HCEC 1CT (cell line): ENCODE data around the gene SLC7A8.
A peak's percentile ranks its signal among the peaks of the same experiment; 100 is the strongest.

Source experiments
- DNase-seq: peaks from one replicate; pipeline ENCODE4 v3.0.0-alpha.2; 2017

SLC7A8 gene

DNA sequence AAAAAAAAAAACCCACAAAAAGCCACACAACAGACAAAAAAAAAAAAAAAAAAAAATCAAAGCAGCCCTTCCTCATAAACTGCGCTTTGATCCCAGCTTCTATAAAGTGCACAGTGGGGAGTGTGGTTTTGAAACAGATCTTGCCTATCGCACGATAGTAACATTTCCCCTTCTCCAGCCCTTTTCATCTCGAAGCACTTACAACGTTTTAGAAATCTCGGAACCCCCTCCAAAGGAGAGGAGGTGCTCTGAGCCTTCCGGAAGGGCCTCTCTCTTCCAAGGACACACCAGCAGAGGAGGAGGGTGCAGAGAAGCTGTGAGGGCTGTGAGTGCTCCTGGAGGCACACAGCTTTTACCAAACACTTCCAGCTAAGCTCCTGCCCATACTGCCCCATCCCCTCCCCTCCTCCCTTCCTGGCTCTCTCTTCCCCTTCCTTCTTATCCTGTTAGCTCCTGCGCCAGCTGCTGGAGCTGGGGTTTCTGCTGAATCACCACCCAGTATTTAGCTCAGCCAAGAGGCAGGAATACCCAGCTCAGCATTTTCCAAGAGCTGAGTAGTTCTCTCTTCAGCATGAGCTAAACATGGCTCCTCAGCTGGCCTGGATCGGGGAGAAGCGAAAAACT is 28.4 kb downstream of the SLC7A8 start:
- DNase-seq: peak; percentile 77

DNA sequence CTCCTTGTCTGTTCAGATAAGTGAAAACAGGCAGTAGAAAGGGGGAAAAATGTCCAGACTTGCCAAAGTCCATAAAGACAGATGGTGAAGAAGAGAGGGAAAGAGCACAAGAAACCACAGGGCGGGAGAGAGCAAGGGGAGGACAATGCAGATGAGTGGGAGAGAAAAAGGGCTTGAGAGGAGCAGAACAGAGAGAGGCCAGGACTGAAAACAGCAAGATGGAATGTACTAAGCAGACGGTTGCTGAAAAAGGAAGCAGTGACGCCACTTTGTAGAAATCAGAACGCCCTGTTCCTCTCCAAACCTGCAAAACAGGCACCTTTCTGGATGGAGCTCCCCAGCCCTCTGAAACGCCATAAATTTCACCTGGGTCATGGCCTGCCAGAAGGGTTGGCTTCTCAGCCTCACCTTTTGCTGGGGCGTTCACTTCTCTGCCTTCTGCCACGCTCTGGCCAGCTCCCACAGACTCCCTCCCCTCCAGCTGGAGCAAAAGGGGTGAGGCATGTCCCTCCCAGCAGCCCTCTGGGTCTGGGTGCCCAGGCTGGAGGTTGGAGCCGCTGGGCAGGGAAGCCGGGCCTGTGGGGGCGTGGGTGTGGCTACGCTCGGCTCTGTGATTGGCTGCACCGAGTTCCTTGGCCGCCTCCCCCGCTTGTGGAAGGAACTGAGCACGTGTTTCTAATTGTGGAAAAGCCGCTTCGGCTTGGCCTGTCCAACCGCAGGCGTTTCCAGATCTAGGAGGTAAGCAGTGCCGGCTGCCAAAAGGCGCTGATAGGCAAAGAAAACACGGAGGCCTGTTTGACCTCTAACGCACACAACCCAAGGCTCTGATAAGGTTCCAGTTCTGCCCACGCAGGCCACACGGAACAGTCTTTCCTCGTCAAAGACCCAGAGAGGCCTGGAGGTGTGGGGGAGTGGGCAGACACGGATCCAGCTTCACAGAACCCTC is 29.3 kb downstream of the SLC7A8 start:
- no peak for DNase-seq

DNA sequence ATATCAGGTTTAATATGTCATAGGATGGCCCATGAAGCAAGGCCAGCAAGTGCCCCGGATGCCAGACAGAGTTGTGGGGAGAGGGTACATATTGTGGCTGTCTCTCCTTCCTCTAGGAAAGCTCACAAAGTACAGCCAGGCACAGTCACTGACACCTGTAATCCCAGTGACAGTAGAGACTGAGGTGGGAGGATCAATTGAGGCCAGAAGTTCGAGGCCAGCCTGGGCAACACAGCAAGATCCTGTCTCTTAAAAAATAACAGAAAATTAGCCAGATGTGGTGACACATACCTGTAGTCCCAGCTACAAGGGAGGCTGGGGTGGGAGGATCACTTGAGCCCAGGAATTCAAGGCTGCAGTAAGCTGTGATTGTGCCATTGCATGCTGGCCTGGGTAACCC is 32.1 kb downstream of the SLC7A8 start:
- no peak for DNase-seq

DNA sequence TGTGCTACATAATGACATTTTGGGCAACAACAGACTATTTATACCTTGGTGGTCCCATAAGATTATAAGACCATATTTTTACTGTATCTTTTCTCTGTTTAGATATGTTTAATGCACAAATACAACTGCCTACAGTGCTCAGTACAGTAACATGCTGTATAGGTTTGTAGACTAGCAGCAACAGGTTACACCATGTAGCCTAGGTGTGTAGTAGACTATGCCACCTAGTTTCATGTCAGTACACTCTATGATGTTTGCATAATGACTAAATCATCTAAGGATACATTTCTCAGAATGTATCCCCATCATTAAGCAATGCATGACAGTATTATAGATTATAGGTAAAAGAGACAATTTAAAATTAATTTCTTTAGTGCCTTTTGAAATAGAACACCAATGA is 33.7 kb downstream of the SLC7A8 start:
- DNase-seq: no peak

DNA sequence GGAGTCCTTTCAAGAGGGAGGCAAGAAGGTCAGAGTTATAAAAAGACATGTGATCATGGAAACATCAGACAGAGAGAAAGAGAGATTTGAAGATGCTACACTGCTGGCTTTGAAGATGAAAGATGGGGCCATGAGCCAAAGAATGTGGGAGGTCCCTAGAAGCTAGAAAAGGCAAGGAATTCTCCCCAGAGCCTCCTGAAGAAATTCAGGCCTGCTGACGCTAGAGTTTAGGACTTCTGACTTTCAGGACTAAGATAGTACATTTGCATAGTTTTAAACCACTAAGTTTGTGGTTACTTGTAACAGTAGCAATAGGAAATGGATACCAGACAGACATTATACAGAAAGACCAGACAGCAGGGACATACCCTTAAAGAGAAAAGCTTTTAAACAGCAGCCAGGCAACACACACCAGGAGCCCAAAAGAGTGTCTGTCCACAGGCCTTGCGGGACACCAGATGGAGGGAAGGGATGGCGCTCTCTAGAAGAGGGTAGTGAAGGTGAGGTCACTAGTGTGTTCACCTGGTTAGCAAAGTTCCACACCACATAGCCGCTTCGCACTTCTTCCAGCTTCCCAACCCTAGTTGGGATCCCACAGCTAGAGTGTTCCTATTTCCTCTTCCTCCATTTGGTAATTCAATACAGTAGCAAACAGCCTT is 34.7 kb downstream of the SLC7A8 start:
- DNase-seq: no peak

DNA sequence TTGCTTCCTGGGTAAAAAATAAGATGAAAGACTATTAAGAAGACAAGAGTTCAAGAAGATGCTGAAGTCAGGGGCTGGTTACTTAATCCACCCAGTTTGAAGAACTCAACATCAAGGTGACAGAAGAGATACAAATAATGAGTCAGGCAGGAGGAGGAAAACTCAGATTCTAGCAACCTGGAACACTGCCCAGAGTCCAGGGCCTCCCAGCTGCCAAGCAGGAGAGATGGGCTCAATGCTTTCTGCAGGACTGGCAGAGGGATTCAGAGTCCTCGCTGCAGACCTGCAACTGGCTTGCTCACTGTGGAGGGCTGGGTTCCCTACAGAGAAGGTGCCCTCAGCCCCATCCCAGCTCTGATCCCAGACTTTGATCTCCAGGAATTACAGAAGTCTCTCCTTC is 35.8 kb downstream of the SLC7A8 start:
- peak; percentile 34 for DNase-seq

DNA sequence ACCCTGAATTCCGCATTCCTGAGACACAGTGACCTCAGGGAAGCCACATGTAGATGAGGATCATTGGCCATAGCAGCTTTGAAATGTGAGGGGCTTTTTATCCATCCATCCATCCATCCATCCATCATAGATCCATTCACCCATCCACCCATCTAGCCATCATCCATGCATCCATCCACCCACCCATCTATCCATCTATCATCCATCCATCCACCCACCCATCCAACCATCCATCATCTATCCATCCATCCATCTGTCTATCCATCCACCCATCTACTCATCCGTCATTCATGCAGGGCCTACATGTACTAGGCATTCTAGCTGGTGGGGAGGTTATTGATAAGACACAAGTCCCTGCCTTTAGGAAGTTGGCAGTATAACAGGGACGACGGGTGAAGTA is 36.5 kb downstream of the SLC7A8 start:
- DNase-seq: no peak

DNA sequence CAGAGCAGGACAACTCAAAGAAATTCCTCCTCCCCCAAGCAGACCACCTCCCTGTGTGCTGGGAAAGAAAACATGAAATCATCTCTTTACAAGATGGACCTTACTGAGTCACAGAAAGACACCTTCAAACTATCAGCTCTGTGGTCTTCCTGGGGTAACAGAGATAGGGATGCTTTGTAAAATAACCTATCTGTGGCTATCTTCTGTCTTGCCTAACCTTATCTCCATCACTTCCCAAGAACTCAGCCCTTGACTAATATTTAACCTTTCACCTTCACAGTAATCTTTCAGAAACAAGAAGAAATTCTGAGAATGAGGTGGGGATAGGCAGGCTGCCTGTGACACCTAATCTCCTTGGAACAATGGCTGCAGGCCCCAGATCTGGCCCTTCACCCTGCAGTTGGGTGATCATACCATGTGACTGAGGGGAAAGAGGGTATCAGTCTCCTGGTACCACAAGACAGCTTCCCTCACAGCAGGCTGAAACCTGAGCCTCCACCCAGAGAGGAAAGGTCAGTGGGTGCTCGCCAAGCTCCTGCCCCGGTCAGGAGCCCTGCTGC is 37.0 kb downstream of the SLC7A8 start:
- DNase-seq: no peak

DNA sequence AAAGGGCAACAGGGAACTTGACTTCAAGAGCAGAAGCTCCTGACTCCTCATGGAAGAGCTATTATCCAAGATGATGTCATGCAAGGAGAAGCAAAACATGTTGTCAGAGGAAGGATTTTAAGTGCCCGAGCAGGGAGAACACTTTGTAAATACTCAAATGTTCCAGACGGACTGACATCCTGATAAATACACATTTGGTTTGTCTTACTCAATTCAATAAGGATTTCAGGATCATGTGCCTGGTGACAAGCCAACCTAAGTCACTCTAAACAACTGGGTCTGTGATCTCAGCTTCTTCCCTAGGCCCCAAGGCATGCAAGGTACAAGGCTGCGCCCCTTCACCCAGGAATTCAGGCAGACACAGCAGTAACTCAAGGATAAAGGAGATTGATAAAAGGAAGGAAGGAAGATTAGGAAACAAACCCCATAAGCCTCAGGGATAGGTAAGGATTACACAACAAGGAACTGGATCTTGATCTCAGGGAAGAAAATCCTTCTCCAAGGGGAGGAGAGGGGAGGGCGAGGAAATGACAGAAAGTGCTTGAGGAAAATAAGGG is 37.6 kb downstream of the SLC7A8 start:
- peak; percentile 29 for DNase-seq

DNA sequence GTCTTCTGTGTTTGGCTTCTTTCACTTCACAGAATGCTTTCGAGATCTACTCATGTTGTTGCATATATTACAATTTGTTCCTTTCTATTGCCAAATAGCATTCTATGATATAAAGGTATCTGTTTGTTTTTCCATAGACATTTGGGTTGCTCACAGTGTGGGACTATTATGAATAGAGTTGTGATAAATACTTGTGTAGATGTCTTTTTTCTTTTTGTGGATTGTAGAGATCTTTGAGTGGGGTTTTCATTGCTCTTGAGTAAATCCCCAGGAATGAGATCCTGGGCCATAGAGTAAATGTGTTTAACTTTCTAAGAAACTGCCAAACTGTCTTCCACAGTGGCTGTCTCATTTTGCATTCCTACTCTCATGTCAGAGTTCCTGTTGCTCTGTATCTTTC is 39.5 kb downstream of the SLC7A8 start:
- no peak for DNase-seq

DNA sequence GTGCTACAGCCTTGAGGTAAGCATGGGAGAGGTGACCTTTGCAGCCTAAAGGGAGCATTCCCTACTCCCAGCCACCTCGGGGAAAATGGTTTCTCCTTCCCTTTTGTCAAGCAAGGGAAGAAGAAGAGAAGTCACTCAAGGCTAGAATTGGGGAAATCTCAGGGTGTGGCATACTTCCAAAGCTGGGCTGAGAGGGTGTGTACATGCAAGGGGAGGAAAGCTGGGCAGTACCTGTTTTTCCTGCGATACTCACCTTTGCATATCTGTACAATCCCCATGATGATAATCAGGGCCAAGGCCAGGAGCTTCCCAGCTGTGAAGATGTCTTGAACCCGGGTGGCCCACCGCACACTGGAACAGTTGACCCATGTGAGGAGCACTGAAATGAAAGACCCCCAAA is 40.6 kb downstream of the SLC7A8 start:
- no peak for DNase-seq

DNA sequence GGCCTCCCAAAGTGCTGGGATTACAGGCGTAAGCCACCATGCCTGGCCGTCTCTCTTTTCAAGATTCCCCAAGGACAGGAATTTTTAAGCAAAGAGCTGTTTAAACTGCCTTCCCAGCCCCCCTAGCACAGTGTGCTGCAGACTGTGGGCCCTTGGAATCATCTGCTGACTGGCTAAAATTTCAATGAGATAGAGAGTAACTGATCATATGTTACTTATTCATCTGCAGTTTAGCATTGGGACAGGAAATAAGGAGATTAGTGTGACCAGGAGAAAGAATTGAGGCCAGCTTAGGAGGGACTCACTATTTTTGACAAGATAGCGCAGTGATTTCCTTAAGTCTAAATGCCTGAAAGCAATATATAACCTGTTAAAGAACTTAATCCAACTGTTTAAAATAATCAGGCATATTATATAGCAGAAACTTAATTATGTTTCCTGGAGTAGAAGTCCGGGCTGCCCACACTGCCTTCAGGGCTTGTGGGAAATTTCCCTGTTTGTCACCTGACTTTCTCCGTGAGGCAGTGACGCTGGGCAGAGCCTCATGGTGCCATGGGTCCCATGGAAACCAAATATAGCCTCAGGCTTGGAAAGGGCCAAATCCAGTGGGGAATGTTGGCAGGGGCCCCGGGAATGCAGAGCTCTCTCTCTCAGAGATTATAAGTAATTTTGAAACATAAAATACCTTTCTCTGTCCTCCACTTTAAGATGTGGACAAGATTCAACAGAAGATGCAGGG is 41.6 kb downstream of the SLC7A8 start:
- DNase-seq: no peak

DNA sequence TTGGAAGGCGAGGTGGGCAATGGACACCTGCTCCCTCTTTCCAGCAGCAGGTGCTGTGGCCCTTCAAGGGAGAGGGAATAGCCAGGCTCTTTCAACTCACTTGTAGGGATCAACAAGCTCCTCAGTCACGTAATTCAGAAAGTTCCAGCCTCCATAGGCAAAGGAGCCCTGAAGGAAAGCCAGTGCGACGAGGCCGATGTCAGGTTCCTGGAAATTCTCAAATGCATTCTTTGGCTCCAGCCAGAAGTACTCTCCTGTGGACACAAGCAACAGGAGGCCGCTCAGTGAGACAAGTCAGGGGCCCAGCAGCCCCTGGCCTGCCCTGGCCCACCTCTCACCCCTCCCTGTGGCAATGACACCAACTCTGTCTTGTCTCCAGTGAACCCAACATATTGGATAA is 43.1 kb downstream of the SLC7A8 start:
- no peak for DNase-seq

DNA sequence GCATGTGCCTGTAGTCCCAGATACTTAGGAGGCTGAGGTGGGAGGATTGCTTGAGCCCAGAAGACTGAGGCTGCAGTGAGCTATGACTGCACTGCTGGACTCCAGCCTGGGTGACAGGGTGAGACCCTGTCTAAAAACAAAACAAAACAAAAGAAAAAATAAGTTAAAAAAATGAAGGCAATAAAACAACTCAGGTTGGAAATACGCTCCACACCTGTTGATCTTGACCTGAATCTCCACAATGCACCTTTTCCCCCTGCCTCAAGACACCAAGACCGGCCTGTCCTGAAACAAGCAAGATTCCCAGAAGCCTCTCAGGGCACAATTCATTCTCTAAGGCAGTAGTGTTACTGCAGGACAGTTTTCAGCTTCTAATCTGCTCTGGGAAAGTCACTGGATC is 43.6 kb downstream of the SLC7A8 start:
- DNase-seq: no peak

DNA sequence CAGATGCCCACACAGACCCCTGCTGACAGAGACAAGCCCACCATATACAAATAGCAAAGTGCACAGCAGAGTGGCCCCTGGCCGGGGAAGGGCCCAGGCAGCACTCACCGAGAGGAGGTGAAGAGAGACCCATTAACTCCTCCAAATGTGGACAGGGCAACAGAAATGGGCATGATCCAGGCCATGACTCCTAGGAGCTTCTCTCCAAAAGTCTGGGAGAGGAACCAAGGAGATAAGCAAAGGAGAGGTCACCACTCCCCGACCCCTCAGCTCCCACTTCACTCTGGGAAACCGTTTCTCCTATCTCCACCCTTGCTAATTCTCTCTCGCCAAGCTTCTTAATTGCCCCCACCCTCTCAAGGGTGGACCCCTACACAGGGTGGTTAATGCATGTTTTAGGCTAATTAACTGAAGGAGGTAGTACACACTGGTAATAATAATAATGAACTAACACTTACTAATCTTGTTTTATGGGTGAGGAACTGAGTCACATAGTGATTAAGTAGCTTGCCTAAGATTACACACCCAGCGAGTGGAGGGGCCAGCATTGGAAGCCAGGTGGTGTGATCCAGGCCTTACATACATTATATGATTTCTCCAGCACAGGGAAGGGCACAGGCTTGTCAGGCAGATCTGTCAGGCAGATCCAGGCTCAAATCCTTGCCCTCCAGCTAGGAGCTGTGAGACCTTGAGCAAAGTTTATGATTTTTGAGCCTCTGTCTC is 45.5 kb downstream of the SLC7A8 start:
- DNase-seq: peak; percentile 45

DNA sequence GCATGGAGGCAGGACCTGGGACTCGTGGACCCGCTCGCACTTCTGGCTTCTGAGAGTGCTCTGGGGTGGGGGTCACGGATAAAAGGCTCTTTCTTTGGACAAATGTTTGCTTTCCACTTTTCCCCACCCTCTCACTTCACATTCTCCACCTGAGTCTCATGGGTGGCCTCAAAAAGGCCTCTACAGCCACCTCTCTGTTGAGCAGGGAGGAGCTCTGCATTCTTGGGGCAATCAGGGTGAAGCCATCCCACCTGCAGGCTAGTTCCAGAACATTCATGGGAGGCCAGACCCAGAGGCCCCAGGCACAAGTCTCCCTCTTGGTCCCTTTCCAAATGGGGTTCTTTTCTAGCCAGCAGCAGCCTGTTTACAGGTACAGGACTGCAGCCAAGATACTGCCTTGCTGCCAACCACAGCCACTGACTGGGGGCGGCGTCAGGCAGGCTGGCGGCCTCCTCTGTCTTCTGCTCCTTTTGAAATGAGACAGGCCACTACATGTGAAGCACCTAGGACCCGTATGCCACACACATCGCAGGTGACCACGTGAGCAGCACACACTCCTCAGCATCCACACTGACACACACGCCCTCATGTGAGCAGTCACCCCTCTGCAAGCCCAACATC is 46.2 kb downstream of the SLC7A8 start:
- no peak for DNase-seq

DNA sequence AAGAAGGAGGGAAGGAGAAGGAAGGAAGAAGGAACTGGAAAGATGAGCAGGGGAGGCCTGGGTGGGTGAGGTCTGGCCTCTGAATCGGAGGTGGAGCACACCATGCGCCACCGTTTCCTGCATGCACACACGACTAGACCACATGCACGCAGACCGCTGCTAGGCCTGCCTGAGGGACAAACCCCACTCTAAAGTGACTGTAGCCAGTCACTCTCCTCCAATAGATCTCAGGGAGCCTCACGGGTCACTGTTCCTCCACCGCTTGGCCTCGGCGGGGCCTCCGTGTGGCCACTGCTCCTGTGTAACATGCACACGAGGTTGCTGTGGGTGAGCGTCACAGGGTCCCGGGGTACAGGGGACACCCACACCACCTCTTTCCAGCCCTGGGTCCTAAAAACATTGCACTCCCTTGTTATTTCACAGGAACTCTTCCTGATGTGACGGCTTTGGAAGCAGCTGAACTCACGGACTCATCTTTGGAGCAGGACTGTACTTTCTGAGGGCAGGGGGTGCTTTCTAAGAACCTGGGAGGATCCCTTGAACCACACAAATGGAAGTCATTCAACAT is 46.8 kb downstream of the SLC7A8 start:
- DNase-seq: no peak

DNA sequence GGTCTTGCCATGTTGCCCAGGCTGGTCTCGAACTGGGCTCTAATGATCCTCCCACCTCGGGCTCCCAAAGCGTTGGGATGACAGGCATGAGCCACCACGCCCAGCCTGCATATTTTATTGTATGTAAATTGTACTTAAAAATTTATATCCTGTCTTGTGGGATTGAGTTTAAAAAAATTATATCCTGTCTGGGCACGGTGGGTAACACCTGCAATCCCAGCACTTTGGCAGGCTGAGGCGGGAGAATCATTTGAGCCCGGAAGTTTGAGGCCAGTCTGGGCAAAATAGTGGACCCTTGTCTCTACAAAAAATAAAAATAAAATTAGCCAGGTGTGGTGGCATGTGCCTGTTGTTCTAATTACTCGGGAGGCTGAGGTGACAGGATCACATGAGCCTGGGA is 50.5 kb downstream of the SLC7A8 start:
- DNase-seq: no peak

DNA sequence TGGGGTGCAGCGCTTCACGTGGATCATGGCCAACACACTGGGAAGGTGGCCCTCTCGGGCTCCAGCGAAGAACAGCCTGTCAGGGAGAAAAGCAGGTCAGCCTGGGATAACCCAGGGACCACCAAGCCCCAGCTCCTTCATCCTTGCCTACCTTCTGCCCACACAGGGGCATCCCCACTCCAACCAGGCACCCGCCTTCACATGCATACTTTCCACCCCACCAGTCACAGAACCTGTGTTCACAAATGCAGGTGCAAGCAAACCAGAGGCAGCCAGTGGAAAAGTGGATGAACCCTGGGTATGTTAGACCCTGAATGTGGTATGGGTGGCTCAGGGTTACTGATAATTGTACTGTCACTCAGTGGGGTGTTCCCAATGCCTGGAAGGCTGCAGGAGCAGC is 52.0 kb downstream of the SLC7A8 start:
- DNase-seq: no peak

DNA sequence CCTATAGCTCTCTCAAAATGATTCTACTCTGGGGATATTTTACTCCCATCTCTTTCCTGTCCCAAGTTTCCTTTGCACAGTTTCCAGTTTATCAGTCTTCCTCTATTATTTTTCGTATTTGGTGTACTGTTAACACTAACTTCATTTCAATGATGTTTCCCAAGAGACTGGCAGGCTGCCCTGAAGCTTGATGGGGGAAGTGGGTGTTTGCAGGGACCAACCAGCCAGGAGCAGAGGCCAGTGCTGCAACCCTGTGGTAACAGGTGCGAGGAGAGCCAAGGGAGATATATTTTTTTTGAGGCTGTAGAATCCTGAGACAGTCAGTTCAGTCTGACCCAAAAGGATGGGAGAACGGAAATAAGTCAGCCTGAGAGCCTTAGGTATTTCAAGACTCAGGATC is 52.6 kb downstream of the SLC7A8 start:
- DNase-seq: no peak

DNA sequence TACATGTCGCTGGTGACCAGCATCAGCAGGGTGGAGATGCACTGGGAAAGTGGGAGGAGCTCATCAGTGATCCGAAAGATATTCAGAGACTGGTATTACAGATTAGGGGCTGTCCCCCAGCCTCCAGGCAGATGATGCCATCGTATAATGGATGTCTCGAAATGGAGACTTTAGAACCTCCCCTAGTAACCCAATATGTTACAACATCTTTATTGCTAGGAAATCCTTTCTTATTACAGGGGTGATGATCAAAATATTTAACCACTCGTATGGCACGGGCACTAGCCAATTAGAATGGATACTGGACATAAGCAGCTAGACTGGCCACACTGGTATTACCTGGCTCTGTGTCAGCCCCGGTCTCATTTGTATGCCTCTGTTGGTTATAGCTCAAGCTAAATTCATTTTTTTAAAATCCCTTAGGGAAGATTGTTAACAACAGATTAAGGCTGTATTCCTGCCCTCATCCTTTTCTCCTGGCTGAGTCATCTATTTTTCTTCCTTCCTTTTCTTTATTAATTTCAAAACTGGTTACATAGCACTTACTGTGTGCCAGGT is 53.6 kb downstream of the SLC7A8 start:
- DNase-seq: no peak
